ENCODE measurements around the gene GAL3ST2. TPM values are rescaled to one million over a fixed set of nuclear protein-coding genes. Genes with fewer than 3 reads are reported as not detected.

The GAL3ST2 gene
- total RNA-seq, 4 donors from 2014 or later, result 50.8 to 364 (median 76.0) TPM

DNA sequence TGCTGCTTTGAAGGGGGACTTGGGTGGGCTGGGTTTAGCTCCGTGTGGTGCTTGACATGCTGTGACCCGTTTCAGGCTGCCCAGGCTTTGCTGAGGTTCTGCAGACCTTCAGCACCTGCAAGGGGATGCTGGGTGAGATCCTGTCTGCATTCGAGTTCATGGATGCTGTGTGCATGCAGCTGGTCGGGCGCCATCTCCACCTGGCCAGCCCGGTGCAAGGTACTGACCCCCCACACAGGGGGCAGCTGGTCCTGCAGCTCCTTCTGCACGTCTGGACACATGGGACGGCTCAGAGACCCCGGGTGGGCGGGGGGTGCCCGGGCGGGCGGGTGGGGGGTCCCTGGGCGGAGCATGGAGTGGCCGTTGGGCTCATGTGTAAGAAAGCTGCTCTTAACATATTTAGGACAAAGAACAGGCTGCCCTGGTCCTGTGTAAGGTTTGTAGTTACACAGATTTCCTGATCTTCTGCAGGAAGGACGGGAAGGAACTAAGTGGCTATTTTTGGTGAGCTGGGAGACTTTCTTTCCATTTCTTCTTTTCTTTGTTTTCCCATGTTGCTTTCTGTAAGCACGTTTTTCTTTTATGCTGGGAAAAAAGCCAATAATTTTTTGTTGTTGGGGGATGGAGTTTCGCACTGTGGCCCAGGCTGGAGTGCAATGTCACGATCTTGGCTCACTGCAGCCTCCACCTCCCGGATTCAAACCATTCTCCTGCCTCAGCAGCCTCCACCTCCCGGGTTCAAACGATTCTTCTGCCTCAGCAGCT lies 26.4 kb upstream of the GAL3ST2 start:
- peaks cover 0 to 9% (median 4%) of the 10 kb centered on the region in 4 donors for H3K36me3 ChIP-seq
- DNase-seq, result no peak
- in situ Hi-C loops (cut with MboI; ENCODE audit: low pct_ligation_motif_present in 1 of 4, low pct_unique_long_range_greater_than_20kb in 1 of 4, low sequenced_read_pairs in 3 of 4), result no loop called here
- H3K27ac ChIP-seq, result no peak overlapping the region
- H3K9me3 ChIP-seq, result no peaks in the 10 kb centered on the region
- 83 to 86% methylated on average over 5 to 22 of the region's 22 CpGs for WGBS, 2 donors (ENCODE audit: low coverage in 1 of 2)
- H3K4me1 ChIP-seq, result no peaks in the 10 kb centered on the region
- intact Hi-C loops (cut with DNase I; ENCODE audit: low total_unique reads), result no loop called here
- TF ChIP-seq EP300 (IDR thresholded peaks at IDR 0.05; ENCODE audit: low read depth) (no peak), POLR2AphosphoS5 (IDR thresholded peaks at IDR 0.05) (no peak), POLR2A (IDR thresholded peaks at IDR 0.05) (no peak)
- TF ChIP-seq, protein P1, sequence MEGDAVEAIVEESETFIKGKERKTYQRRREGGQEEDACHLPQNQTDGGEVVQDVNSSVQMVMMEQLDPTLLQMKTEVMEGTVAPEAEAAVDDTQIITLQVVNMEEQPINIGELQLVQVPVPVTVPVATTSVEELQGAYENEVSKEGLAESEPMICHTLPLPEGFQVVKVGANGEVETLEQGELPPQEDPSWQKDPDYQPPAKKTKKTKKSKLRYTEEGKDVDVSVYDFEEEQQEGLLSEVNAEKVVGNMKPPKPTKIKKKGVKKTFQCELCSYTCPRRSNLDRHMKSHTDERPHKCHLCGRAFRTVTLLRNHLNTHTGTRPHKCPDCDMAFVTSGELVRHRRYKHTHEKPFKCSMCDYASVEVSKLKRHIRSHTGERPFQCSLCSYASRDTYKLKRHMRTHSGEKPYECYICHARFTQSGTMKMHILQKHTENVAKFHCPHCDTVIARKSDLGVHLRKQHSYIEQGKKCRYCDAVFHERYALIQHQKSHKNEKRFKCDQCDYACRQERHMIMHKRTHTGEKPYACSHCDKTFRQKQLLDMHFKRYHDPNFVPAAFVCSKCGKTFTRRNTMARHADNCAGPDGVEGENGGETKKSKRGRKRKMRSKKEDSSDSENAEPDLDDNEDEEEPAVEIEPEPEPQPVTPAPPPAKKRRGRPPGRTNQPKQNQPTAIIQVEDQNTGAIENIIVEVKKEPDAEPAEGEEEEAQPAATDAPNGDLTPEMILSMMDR (IDR thresholded peaks at IDR 0.05), result no peak
- no peak overlapping the region for H3K4me3 ChIP-seq
- no peaks in the 10 kb centered on the region for H3K27me3 ChIP-seq

GRCh38 chr2:241751152-241751551 lies 25.5 kb upstream of the GAL3ST2 start:
- peaks cover 0 to 4% (median 0%) of the 10 kb centered on the region in 4 donors for H3K36me3 ChIP-seq
- intact Hi-C loops (cut with DNase I; ENCODE audit: low total_unique reads) (no loop called here), in situ Hi-C loops (cut with MboI; ENCODE audit: low pct_ligation_motif_present in 1 of 4, low pct_unique_long_range_greater_than_20kb in 1 of 4, low sequenced_read_pairs in 3 of 4) (no loop called here)
- H3K4me3 ChIP-seq, result no peak overlapping the region
- TF ChIP-seq POLR2A (IDR thresholded peaks at IDR 0.05) (no peak), POLR2AphosphoS5 (IDR thresholded peaks at IDR 0.05) (no peak), EP300 (IDR thresholded peaks at IDR 0.05; ENCODE audit: low read depth) (no peak)
- TF ChIP-seq, protein P1 (IDR thresholded peaks at IDR 0.05), result no peak
- DNase-seq, result no peak
- no peak overlapping the region for H3K27ac ChIP-seq
- H3K27me3 ChIP-seq, result no peaks in the 10 kb centered on the region
- H3K4me1 ChIP-seq, result no peaks in the 10 kb centered on the region
- H3K9me3 ChIP-seq, result no peaks in the 10 kb centered on the region
- 89% methylated on average over 15 of the region's 15 CpGs; no CpG with 5 or more reads in 1 of the 2 donors for WGBS, 2 donors (ENCODE audit: low coverage in 1 of 2)

GRCh38 chr2:241751776-241752175 lies 24.8 kb upstream of the GAL3ST2 start:
- 96% methylated on average over 16 of the region's 18 CpGs; no CpG with 5 or more reads in 1 of the 2 donors for WGBS, 2 donors (ENCODE audit: low coverage in 1 of 2)
- Histone ChIP-seq H3K9me3 (no peaks in the 10 kb centered on the region), H3K4me3 (no peak overlapping the region), H3K27me3 (no peaks in the 10 kb centered on the region), H3K4me1 (no peaks in the 10 kb centered on the region), H3K27ac (no peak overlapping the region), H3K36me3 (no peaks in the 10 kb centered on the region)
- intact Hi-C loops (cut with DNase I; ENCODE audit: low total_unique reads), result no loop called here
- in situ Hi-C loops (cut with MboI; ENCODE audit: low pct_ligation_motif_present in 1 of 4, low pct_unique_long_range_greater_than_20kb in 1 of 4, low sequenced_read_pairs in 3 of 4), result no loop called here
- no peak for DNase-seq
- no peak for TF ChIP-seq POLR2A (IDR thresholded peaks at IDR 0.05)
- TF ChIP-seq EP300 (IDR thresholded peaks at IDR 0.05; ENCODE audit: low read depth), result no peak
- TF ChIP-seq, protein P1 (IDR thresholded peaks at IDR 0.05), result no peak
- TF ChIP-seq POLR2AphosphoS5 (IDR thresholded peaks at IDR 0.05), result no peak

DNA sequence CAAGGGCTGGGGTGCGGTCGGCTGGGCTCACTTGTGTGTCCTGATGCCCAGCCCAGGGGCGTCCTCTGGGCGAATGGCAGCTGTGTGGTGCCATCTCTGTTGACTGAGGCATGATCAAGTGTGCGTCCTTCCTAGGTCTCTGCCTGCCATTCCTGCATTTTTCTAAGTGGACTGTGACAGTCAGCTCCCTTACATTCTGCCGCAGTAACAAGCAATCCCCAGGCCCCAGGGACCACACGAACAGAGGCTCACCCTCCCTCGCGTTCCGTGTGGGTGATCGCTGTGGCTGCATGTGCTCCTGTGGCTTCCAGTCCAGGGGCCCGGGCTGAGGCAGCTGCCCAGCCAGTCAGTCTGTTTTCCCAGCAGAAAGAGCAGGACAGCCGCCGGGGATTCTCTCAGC lies 24.4 kb upstream of the GAL3ST2 start:
- no peak for DNase-seq
- in situ Hi-C loops (cut with MboI; ENCODE audit: low pct_ligation_motif_present in 1 of 4, low pct_unique_long_range_greater_than_20kb in 1 of 4, low sequenced_read_pairs in 3 of 4) (no loop called here), intact Hi-C loops (cut with DNase I; ENCODE audit: low total_unique reads) (no loop called here)
- Histone ChIP-seq H3K4me1 (no peaks in the 10 kb centered on the region), H3K27ac (no peak overlapping the region), H3K9me3 (no peaks in the 10 kb centered on the region), H3K4me3 (no peak overlapping the region), H3K36me3 (no peaks in the 10 kb centered on the region), H3K27me3 (no peaks in the 10 kb centered on the region)
- TF ChIP-seq EP300 (IDR thresholded peaks at IDR 0.05; ENCODE audit: low read depth), result no peak
- TF ChIP-seq, protein P1 (IDR thresholded peaks at IDR 0.05), result no peak
- no peak for TF ChIP-seq POLR2AphosphoS5 (IDR thresholded peaks at IDR 0.05)
- no peak for TF ChIP-seq POLR2A (IDR thresholded peaks at IDR 0.05)
- WGBS, 2 donors (ENCODE audit: low coverage in 1 of 2), result 92% methylated on average over 12 of the region's 14 CpGs; no CpG with 5 or more reads in 1 of the 2 donors
